GM21367 (cell line): ENCODE measurements around the gene ZDHHC11B.
"Not testable (repeated sequence)": the region's sequence is repeated elsewhere in the genome, so short reads cannot be mapped to it uniquely, and the experiment has no call there.

Source experiments
- ATAC-seq: cut with Tn5 transposase; IDR thresholded peaks from one replicate; pipeline ENCODE4 v1.9.1; 2021; ENCODE audit not compliant: unreplicated experiment

The ZDHHC11B gene

DNA sequence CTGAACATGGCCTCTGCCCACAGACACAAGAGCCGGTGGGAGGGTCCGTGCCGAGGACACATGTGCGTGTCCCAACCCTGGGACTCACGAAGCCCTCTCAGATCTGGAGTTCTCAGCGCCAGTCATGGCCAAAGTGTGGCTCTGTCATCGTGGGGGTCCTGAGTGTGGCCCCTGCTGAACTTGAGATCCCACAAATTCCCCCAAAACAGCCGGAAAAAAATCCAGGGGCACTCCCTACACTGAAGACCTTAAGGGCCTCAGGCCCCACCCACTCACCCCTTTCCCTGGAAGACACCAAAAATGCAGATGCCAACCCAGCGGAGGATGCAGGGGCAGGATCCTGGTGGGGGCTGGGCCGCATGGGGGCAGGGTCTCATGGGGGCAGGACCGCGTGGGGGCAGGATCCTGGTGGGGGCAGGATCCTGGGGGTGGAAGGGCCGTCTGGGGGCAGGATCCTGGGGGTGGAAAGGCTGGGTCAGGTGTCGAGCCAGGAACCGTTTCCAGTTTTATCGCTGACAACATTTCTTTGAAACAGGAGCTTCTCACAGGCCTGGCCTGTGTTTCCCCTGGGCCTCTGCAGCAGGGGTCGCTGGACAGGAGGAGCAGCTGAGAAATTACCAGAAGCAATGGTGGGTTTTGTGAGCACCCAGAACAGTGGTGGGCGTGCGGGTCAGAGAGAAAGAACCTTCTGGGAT is 13.3 kb downstream of the ZDHHC11B start:
- not testable (repeated sequence) for ATAC-seq

DNA sequence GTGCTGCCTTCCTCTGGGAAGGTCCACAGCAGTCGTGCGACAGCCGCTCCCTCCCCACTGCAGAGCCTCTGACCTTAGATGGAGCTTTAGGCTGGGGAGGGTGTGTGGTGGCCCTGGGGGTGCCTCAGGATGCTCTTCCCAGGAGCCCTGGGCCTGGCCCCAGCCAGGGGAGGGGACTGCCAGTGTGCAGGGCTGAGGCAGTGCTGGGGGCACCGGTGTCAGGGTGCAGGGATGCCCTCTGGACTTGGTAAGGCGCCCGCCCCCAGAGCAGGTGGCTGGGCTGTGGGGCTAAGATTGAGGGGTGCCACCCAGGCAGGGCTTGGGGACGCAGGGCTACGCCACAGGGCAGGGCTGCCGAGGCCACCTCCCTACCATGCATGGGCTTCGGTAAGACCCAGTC is 13.9 kb downstream of the ZDHHC11B start:
- ATAC-seq, result not testable (repeated sequence)

DNA sequence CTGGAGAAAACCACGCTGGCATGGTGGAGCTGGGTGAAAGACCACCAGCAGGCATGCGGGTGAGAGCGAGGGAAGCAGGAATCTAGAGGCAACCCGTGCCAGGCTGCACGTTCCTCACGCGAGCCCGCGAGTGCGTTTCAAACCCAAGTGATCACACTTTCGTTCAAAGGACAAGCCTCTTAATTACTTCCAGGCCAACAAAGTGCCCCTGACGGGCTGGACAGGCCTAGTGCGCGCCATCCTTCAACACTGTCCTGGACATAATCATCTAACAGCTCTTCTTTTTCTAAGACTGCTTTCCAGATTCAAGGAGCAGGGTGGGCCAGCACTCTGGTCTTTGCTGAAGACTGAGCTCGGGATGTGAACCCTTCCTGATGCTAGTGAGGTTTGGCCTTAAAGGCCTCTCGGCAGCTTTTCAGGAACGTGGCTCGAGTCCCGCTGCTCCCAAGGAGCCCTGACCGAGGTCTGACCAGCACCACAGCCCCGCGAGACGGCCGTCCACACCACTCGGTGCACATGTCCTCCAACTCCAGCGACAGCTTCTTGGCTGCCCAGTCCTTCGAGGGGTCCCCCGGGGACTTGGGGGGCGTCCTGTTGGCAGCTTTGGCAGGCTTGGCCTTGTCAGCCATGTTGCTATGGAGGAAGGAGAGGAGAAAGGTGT is 14.9 kb downstream of the ZDHHC11B start:
- not testable (repeated sequence) for ATAC-seq

DNA sequence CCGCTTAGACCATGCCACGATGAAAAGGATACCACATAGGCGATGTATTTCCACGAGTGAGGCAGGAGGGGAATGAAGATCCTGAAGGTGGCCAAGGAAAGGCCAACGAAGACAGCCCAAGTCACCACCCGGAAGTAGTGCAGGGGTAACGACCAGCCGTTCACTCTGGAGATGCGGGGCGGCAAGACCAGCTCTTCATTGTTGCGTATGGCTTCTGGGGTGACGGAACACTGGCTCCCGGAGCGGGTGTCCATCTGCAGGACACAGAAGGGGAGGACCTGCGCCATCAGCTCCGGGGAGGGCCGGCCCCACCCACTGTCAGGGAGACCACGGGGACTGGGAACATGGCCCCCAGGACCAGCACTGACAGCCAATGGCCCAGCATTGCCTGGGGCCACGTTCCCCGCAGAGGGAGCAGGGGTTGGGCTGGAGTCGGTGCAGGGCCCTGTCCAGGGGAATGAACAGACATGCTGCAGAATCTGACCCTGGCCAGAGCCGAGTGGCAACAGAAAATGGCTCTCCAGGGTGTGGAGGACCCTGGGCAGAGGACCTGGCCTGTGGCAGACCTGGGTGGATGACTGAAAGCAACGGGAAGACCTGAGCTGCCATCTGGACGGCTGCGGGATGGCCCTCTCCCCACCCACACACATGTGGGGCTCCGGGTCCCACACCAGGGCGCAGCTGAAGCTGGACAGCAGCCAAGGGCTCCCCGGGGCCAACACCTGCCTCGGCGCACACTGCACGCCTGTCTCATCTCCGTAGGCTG is 17.7 kb downstream of the ZDHHC11B start:
- ATAC-seq, result no peak

DNA sequence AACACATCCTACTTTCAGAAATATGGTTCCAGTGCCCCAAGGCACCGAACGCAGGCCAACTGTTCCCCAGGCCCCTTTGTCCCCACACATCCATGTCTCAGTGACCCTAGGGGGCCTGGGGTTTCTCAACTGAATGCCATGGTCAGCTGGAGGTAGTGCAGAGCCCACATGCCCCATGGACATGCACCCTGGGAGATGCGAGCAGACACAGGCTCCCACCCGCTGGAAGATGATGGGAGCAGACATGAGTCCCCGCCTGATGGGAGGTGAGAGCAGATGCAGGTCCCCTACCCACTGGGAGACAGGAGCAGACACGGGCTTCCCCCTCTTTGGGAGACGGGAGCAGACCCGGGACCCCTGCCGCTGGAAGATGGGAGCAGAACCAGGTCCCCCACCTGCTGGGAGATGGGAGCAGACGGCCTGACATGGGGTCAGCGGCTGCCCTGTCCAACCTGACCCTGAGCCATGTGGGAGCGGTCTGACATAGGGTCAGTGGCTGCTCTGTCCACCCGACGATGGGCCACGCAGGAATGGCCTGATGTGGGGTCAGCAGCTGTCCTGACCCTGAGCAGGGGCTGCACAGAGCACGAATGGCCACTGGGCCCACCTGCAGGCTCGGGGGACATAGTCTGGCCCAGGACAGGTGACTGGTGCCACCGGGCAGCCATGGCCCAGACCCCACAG is 18.4 kb downstream of the ZDHHC11B start:
- no peak for ATAC-seq

DNA sequence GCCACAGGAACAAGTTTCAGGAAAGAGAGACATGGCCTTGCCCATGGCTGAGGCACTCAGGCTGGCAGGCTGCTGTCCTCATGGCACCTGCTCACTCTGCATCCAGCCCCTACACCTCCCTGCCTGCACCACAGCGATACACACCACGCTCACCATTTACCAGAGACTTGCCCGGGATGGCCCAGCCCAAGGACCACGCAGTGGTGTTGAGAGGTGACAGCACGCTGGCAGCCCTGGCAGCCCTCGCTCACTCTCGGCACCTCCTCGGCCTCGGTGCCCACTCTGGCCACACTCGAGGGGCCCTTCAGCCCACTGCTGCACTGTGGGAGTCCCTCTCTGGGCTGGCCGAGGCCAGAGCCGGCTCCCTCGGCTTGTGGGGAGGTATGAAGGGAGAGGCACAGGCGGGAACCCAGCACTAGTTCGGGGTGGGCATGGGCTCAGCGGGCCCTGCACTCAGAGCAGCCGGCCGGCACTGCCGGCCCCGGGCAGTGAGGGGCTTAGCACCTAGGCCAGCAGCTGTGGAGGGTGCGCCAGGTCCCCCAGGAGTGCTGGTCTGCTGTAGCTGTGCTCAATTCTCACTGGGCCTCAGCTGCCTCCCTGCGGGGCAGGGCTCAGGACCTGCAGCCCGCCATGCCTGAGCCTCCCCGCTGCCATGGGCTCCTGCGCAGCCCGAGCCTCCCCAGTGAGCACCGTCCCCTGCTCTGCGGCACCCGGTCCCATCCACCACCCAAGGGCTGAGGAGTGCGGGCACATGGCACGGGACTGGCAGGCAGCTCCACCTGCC is 20.3 kb downstream of the ZDHHC11B start:
- ATAC-seq, result no peak

DNA sequence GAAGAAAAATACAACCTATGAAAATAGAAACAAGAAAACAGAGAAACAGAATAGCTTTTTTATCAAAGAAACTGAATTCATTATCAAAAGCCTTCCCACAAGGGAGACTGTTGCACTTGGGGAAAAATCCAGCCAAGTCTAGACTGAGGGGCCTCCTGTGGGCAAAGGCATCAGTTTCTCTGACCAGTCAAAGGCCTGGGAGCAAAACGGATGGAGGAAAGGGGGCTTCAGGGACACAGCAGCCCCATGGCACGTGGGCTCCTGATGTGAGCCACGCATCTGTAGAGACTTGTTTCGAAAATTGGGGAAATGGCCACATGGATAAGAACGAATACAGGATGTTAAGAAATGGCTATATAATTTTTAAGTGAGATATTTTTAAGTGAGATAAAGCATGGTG is 21.1 kb downstream of the ZDHHC11B start:
- no peak for ATAC-seq

DNA sequence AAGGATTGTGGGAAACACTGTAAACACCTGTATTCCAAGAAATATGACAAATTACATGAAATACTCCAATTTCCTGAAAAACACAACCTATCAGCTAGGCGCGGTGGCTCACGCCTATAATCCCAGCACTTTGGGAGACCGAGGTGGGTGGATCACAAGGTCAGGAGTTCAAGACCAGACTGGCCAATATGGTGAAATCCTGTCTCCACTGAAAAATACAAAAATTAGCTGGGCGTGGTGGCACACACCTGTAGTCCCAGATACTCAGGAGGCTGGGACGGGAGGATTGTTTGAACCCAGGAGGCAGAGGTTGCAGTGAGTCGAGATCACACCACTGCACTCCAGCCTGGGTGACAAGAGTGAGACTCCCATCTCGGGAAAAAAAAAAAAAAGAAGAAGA is 21.5 kb downstream of the ZDHHC11B start:
- not testable (repeated sequence) for ATAC-seq

DNA sequence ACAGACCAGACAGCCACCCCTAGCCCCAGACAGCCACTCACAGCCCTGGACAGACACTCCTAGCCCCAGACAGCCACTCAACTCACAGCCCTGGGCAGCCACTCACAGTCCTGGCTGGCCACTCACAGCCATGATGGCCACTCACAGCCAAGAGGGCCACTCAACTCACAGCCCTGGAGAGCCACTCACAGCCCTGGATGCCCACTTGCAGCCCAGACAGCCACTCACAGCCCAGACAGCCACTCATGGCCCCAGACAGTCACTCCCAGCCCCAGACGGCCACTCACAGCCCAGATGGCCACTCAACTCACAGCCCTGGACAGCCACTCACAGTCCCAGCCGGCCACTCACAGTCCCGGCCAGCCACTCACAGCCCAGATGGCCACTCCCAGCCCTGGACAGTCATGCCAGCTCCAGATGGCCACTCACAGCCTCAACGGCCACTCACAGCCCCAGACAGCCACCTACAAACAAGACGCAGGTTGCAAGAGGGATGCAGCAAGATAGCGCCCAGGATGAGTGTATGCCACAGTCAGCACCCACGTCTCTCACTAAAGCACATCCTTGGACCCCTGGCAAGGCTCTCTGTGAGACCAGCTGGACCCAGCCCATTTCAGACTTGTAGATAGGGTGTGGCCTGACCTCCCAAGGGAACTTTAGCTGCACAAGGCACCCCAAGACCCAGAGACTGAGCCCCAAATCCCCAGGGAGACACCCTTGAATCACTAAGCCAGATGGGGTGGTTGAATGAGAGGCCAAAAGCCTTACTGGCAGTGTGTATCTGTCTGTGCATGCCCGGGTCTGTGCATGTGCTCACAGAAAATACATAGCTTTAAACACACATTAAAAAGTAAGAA is 22.4 kb downstream of the ZDHHC11B start:
- no peak for ATAC-seq

DNA sequence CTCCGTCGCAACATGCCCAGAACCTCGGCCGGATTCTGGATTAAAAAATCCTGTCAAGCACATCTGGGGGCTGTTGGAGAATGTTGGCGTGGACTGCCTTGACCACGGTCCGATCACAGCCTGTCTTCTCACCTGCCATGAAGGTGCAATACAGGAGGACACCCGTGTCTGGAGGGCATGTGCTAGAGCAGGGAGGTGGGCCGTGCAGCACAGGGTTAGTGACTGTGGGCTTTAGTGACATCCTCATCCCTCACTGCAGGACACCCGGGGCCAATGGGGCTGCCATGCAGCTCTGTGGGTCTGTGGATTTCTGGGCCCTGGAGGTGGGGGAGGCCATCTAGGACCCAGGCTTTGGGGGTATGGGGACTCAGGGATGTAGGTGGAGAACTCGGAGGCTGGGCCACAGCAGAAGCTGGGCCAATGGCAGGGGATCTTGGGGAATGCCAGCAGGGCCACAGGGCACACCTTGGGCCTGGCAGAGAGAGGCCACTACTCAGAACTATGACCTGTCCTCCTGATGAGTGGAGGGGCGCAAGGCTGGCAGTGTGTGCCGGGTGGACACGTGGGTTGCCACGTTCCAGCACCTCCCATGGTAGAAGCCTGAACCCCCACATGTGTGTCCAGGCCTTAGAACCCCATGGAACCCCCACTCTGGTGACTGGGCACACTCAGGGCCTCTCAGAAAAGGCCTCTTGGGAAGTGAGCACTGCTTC is 23.3 kb downstream of the ZDHHC11B start:
- no peak for ATAC-seq

DNA sequence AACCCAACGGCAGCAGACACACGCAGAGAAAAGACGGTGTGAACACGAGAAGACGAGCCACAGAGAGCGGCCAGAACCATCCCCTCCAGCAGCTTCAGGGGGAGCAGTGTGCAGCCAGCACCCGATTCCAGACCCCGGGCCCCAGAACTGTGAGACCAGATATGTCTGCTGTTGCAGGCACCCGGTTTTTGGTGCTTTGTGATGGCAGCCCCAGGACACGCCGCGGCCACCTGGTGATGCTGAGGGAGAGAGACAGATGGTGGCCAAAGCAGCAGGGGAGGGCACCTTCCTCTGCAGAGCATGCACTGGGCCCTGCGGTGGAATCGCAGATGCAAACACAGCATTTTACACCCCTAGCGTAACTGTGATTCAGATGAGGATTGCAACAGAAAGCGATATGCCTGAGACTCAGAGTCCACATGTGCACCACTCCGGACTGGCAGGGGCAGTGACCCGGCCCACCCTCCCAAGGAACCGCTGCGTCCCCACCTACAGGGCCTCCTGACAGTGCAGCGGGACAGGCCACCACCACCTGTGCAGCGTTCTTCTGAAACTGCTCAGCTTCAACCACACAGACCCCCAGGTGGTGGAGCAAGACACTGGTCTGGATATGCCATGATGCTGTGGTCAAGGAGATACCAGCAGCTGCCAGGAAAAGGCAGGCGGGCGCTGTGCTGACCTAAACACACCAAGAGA is 24.0 kb downstream of the ZDHHC11B start:
- ATAC-seq, result no peak

DNA sequence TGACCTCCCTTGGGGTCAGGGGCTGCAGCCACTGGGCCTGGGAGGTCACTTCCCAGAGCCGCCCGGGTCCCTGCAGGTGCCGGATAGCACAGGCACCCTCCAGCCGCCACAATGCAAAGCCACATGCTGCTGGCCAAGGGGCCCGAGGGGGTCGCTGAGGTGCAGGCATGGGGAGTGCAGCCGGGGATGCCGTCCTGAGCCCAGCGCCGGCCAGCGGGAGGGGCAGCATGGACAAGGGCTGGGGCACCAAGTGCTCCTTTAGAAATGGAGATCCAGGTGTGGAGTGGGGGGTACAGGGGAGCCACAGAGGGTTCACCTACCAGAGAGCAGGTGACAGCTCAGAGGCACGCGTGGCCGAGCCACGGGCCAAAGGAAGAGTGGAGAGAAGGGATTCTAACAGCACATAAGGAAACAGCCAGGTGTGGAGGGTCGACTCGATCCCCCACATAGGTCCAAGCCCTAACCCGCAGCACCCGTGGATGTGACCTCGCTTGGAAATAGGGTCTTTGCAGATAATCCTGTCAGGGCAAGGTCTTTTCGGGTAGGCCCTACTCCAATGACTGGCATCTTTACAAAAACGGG is 24.7 kb downstream of the ZDHHC11B start:
- ATAC-seq, result no peak

DNA sequence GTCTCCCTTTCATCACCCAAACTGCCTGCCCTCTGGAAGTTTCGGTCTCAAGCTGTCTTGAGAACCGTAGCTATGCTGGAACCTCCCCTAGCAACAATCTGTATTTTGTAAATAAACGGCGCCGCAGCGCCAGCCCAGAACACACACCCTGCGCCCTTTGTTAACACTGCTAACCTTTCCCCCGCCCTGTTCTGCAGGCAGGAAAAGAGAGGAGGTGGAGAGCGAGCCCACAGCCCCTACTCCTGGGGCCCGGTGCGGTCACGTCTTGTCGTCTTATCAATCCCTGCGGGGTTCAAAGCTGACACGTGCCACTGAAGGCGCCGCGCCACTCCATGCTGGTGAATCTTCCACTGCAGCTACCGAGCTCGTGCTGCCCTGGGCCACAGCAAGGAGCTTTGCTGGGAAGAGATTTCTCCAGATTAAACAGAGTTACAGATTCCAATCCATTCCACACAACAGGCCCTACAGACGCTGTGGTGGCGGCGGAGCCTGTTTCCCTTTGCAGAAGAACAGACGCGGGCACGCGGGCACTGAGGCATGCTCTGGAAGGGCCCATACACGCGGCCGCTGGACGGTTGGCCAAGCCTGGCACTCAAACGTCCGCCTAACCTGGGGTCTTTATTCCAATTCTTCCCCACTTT is 25.3 kb downstream of the ZDHHC11B start:
- ATAC-seq, result no peak

DNA sequence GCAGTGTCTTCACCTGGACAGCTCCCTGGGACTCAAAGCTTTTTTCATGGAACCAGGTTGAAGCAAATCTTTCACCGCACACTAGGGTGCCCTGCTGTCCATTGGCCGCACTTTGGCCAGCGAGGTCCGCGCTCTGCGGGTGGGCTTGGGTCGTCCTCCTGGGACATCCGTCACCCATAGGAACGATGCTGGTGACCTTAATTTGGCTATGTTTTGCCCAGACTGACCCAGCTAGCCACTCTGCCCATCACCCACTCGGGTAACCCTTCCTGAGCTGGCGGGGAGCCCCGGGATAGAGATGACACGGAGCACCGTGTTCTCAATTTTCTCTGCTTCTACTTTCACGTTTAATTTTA is 25.9 kb downstream of the ZDHHC11B start:
- ATAC-seq, result no peak

DNA sequence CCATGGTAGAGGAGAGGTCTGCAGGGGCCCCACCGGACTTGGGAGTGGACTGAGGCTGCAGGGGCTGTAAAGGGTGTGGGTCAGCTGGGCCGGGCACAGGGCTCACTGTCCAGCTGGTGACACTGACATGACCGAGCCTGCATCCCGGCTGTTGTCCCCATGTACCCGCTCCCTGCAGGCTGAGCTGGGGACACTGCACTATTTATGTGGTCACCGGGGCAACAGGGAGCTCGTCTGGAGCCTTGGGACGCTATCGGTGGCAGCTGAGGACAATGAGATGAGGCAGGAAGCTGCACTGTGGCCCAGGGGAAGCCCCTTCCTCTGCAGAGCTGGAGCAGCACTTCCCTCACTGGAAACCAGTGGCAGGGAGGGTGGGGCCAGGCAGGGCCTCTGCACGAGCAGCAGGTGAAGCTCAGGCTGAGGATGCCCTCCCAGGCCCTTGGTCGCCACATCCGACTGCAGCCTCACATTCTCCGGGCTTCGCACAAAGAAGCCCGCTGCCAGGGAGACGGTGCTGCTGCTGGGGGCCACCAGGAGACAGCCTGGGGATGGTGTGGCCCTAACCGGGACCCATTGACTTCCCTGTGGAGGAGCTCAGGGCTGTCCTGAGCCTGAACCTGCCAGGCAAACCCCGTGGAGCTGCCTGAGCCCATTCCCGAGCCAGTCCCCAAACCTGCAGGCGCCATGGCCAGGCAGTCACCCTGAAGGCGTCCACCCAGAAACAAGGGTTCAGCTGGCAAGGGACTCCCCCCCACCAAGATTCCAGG is 26.4 kb downstream of the ZDHHC11B start:
- ATAC-seq, result no peak

DNA sequence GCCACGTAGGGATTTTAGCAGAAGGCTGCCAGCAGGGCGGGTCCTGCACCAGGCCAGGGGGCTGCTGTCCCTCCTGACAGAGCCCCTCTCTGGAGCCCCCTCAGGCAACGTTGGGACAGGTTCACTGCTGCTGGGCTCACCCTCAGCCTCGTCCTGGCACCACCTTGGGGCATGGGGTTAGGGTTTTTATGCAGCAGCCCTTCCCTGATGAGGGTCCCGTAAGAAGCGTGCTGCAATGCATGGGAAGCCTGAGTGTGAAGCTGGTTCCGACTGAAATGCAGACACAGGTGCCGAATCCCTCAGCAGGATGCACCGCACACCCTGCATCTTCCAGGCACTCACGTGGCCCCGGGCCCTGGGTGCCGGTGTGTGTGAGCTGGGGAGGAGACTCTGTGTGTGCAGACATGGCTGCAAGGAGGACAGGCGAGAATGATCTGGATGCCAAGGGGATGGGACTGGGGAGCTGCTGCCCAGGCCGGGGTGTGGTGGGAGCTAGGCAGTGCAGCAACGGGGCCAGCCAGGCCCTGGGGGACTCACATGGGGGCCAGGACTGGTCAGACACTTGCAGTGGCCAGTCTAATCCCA is 27.1 kb downstream of the ZDHHC11B start:
- ATAC-seq, result no peak
